DMS79 treated with DMSO at 0.1 percent for 48 hours (cell line): ENCODE data around the gene ZNF646.

Source experiments
- DNase-seq: peaks from one replicate; lab custom pipeline; 2025; lab: John Stamatoyannopoulos, UW

The ZNF646 gene

GRCh38 chr16:31063843-31064611, 10.2 kb upstream of the ZNF646 start:
- no peak for DNase-seq

- DNase-seq, result no peak
Measured at GRCh38 chr16:31064882-31065461, 9.2 kb upstream of the ZNF646 start.

GRCh38 chr16:31067342-31067741, 6.9 kb upstream of the ZNF646 start:
- no peak for DNase-seq

- peak; percentile 6 for DNase-seq
Measured at GRCh38 chr16:31071861-31072260, 2.4 kb upstream of the ZNF646 start.

GRCh38 chr16:31072540-31073141, 1.6 kb upstream of the ZNF646 start:
- peak; percentile 19 for DNase-seq

- peak; percentile 75 for DNase-seq
Measured at GRCh38 chr16:31073142-31073969, 866 bp upstream of the ZNF646 start.

GRCh38 chr16:31074814-31075183, 577 bp downstream of the ZNF646 start:
- no peak for DNase-seq

GRCh38 chr16:31076319-31076718, 2.1 kb downstream of the ZNF646 start:
- no peak for DNase-seq

- no peak for DNase-seq
Measured at GRCh38 chr16:31077024-31077423, 2.8 kb downstream of the ZNF646 start.

- DNase-seq, result no peak
Measured at GRCh38 chr16:31077592-31078396, 3.6 kb downstream of the ZNF646 start.

GRCh38 chr16:31078597-31079341, 4.5 kb downstream of the ZNF646 start:
- no peak for DNase-seq

- DNase-seq, result no peak
Measured at GRCh38 chr16:31079342-31079944, 5.2 kb downstream of the ZNF646 start.

- DNase-seq, result no peak
Measured at GRCh38 chr16:31080035-31080629, 5.9 kb downstream of the ZNF646 start.

- no peak for DNase-seq
Measured at GRCh38 chr16:31080756-31081419, 6.7 kb downstream of the ZNF646 start.

- no peak for DNase-seq
Measured at GRCh38 chr16:31081428-31082351, 7.5 kb downstream of the ZNF646 start.

- no peak for DNase-seq
Measured at GRCh38 chr16:31082368-31083045, 8.3 kb downstream of the ZNF646 start.

- no peak for DNase-seq
Measured at GRCh38 chr16:31083081-31083480, 8.9 kb downstream of the ZNF646 start.

GRCh38 chr16:31083556-31083955, 9.3 kb downstream of the ZNF646 start:
- no peak for DNase-seq
